ENCODE measurements around the gene OR2V2. TPM values are rescaled to one million over a fixed set of nuclear protein-coding genes. Genes with fewer than 3 reads are reported as not detected.
"Not testable (repeated sequence)": the region's sequence is repeated elsewhere in the genome, so short reads cannot be mapped to it uniquely, and the experiment has no call there.

The OR2V2 gene
- total and polyA plus RNA-seq, 4 donors: not detected

GRCh38 chr5:181127456-181127855, 19.9 kb upstream of the OR2V2 start:
- no peak for DNase-seq
- TF ChIP-seq, protein P1, sequence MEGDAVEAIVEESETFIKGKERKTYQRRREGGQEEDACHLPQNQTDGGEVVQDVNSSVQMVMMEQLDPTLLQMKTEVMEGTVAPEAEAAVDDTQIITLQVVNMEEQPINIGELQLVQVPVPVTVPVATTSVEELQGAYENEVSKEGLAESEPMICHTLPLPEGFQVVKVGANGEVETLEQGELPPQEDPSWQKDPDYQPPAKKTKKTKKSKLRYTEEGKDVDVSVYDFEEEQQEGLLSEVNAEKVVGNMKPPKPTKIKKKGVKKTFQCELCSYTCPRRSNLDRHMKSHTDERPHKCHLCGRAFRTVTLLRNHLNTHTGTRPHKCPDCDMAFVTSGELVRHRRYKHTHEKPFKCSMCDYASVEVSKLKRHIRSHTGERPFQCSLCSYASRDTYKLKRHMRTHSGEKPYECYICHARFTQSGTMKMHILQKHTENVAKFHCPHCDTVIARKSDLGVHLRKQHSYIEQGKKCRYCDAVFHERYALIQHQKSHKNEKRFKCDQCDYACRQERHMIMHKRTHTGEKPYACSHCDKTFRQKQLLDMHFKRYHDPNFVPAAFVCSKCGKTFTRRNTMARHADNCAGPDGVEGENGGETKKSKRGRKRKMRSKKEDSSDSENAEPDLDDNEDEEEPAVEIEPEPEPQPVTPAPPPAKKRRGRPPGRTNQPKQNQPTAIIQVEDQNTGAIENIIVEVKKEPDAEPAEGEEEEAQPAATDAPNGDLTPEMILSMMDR (IDR thresholded peaks at IDR 0.05; ENCODE audit: control extremely low read depth, extremely low read depth): no peak
- no peaks in the 10 kb centered on the region for H3K36me3 ChIP-seq (ENCODE audit: control insufficient read depth in 4 of 4, insufficient read depth in 4 of 4, low read length in 4 of 4)
- H3K9ac ChIP-seq (ENCODE audit: insufficient read depth in 1 of 2, low read length in 2 of 2): no peak overlapping the region
- no peaks in the 10 kb centered on the region for H3K9me3 ChIP-seq (ENCODE audit: control insufficient read depth in 4 of 4, insufficient read depth in 3 of 4, low read length in 3 of 4)
- no peak for ATAC-seq (ENCODE audit: insufficient read depth, low FRiP score)
- H3K27ac ChIP-seq (ENCODE audit: low read depth in 1 of 2, low read length in 1 of 2): no peak overlapping the region
- no peaks in the 10 kb centered on the region for H3K4me1 ChIP-seq (ENCODE audit: control insufficient read depth in 5 of 5, insufficient read depth in 5 of 5, low read length in 5 of 5)
- no peak overlapping the region for H3K4me3 ChIP-seq
- H3K27me3 ChIP-seq (ENCODE audit: control insufficient read depth in 3 of 3, insufficient read depth in 3 of 3, low read length in 2 of 3): peaks cover 0 to 27% (median 6%) of the 10 kb centered on the region in 3 donors
- WGBS, 2 donors: 90 to 91% methylated on average over 10 of the region's 10 CpGs

DNA sequence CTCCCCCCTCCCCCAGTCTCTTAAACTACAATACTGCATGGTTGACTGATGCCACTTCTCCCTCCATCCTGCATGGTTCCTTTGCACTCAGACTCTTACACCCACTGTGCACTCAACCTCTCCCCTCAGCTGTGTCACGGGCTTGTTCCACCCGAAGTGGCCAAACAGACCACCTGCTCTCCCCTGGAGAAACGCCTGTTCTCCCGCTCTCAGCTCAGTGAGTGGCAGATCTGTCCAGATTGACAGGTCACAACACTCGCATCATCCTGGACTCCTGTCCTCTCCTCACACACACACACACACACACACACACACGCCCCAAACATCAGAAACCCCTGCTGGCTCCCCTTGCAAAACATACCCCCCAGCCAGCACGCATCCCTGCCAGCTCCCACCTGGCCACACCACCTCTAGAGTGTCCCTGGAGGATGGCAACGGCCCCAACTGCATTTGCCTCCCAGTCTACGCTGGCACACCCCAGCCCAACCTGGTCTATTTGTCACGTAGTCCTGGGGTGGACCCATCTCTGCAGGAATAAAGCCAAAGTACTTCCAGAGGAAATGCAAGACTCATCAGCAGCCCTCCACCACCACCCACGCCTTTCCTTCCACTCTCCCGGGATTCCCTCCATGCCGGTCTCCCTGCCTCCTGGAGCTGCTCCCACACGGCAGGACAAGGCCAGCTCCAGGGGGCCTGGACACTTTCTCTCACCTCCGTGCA, 19.3 kb upstream of the OR2V2 start:
- Histone ChIP-seq H3K27ac (ENCODE audit: low read depth in 1 of 2, low read length in 1 of 2) (no peak overlapping the region), H3K4me1 (ENCODE audit: control insufficient read depth in 5 of 5, insufficient read depth in 5 of 5, low read length in 5 of 5) (peaks cover 0 to under 1% (median 0%) of the 10 kb centered on the region in 5 donors), H3K9ac (ENCODE audit: insufficient read depth in 1 of 2, low read length in 2 of 2) (no peak overlapping the region), H3K27me3 (ENCODE audit: control insufficient read depth in 3 of 3, insufficient read depth in 3 of 3, low read length in 2 of 3) (peaks cover 0 to 26% (median 6%) of the 10 kb centered on the region in 3 donors), H3K9me3 (ENCODE audit: control insufficient read depth in 4 of 4, insufficient read depth in 3 of 4, low read length in 3 of 4) (no peaks in the 10 kb centered on the region), H3K4me3 (no peak overlapping the region), H3K36me3 (ENCODE audit: control insufficient read depth in 4 of 4, insufficient read depth in 4 of 4, low read length in 4 of 4) (no peaks in the 10 kb centered on the region)
- 69 to 81% methylated on average over 15 of the region's 15 CpGs for WGBS, 2 donors
- TF ChIP-seq, protein P1 (IDR thresholded peaks at IDR 0.05; ENCODE audit: control extremely low read depth, extremely low read depth): no peak
- DNase-seq (no peak), ATAC-seq (ENCODE audit: insufficient read depth, low FRiP score) (no peak)

- 42 to 55% methylated on average over 7 of the region's 7 CpGs for WGBS, 2 donors
Measured at GRCh38 chr5:181129601-181130000, 17.8 kb upstream of the OR2V2 start.

DNA sequence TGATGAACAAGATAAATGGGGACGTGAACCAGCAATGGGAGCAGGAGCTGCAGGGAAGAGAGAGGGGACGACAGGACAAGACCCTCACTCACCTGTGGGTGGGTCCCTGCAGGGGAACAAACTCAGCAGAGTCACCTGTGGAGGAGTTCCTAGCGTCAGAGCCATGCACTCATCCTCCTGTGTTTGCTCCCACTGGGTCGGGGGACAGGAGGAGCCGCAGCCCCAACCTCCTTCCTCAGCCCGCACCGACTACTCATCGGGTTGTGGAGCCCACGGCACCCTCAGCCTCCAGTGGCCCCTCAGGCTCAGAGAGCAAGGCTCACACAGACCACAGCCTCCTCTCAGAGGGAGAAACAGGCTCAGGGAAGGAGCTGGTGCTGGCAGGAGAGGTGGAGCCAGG, 17.3 kb upstream of the OR2V2 start:
- H3K27ac ChIP-seq (ENCODE audit: low read depth in 1 of 2, low read length in 1 of 2); ATAC-seq (ENCODE audit: insufficient read depth, low FRiP score); H3K4me3 ChIP-seq; H3K36me3 ChIP-seq (ENCODE audit: control insufficient read depth in 4 of 4, insufficient read depth in 4 of 4, low read length in 4 of 4); DNase-seq; H3K9me3 ChIP-seq (ENCODE audit: control insufficient read depth in 4 of 4, insufficient read depth in 3 of 4, low read length in 3 of 4); H3K9ac ChIP-seq (ENCODE audit: insufficient read depth in 1 of 2, low read length in 2 of 2); H3K4me1 ChIP-seq (ENCODE audit: control insufficient read depth in 5 of 5, insufficient read depth in 5 of 5, low read length in 5 of 5): not testable (repeated sequence)
- WGBS, 2 donors: 74 to 75% methylated on average over 9 of the region's 9 CpGs
- peaks cover 0 to 23% (median 6%) of the 10 kb centered on the region in 3 donors for H3K27me3 ChIP-seq (ENCODE audit: control insufficient read depth in 3 of 3, insufficient read depth in 3 of 3, low read length in 2 of 3)

More at GRCh38 chr5:181129601-181130000, 17.8 kb upstream of the OR2V2 start:
- Histone ChIP-seq H3K4me3 (no peak overlapping the region), H3K36me3 (ENCODE audit: control insufficient read depth in 4 of 4, insufficient read depth in 4 of 4, low read length in 4 of 4) (no peaks in the 10 kb centered on the region), H3K4me1 (ENCODE audit: control insufficient read depth in 5 of 5, insufficient read depth in 5 of 5, low read length in 5 of 5) (peaks cover 0 to 2% (median 0%) of the 10 kb centered on the region in 5 donors), H3K9me3 (ENCODE audit: control insufficient read depth in 4 of 4, insufficient read depth in 3 of 4, low read length in 3 of 4) (no peaks in the 10 kb centered on the region), H3K27ac (ENCODE audit: low read depth in 1 of 2, low read length in 1 of 2) (no peak overlapping the region), H3K27me3 (ENCODE audit: control insufficient read depth in 3 of 3, insufficient read depth in 3 of 3, low read length in 2 of 3) (peaks cover 0 to 23% (median 6%) of the 10 kb centered on the region in 3 donors), H3K9ac (ENCODE audit: insufficient read depth in 1 of 2, low read length in 2 of 2) (no peak overlapping the region)
- ATAC-seq (ENCODE audit: insufficient read depth, low FRiP score): no peak
- DNase-seq: no peak
- TF ChIP-seq, protein P1 (IDR thresholded peaks at IDR 0.05; ENCODE audit: control extremely low read depth, extremely low read depth): no peak

Data from lung (tissue), 12 donors.